GM18519 (cell line): ENCODE data around the gene MISP3.

Experiments
- ATAC-seq: cut with Tn5 transposase; IDR thresholded peaks from one replicate; pipeline ENCODE4 v1.9.1; 2021; ENCODE audit warnings: mild to moderate bottlenecking, moderate library complexity; ENCODE audit not compliant: unreplicated experiment, low FRiP score

The MISP3 gene

GRCh38 chr19:14118165-14119051 lies 45.8 kb downstream of the MISP3 start:
- peak; percentile 25 for ATAC-seq

DNA sequence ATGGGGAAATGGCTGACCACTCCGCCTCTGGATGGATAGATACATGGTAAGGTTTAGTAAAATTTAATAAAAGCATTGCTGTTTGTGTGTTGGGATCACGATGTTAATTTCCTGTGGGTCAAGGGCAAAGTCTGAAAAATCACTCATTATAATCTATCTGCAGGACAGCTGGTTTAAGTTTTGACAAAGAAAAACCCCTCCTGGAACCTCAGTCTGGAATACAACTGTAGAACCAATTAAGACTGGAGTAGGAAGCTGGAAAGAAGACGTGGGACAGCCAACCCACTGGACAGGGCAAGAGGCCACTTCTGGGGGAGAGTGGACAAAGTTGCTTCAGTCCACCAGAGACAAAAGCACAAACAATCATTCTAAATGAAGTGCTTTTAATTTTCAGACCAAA lies 46.6 kb downstream of the MISP3 start:
- no peak for ATAC-seq

DNA sequence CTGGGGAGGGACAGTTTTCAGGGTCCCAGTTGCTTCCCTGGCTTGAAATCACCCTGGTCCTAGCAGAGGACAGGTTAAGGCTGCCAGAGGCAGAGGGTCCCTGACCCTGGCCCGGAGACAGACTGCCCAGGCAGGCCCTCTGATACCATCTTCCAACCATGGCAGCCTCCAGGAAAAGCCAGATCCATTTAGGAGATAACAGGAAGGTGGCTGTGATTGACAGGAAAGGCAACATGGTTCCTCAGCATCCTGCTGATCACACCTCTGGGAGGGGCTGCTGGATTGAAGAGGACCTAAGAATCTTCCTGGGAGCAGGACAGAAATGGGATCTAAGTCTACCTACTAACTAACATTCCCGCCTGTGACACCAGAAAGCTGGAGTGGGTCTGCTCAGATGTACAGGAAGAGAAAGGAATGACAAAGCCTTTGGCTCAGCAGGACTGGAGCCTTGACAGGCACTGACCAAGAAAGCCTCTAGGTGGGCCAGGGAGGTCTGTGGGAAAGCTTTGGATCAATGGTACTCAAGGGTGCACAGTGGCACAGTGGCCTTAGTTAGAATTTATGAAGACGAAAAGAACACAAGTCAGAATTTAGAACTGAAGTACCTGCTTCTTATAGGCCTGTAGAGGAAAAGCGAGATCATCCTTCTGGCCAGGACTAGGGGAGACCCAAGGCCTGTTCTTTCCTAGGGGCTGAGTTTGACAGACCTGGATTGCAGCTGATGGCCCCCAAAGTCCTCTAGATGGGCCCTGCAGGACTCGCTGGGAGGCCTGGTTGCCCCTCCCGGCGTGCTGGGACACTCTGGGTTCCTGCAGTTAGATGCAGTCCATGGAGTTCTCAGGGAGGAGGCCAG lies 47.3 kb downstream of the MISP3 start:
- no peak for ATAC-seq

DNA sequence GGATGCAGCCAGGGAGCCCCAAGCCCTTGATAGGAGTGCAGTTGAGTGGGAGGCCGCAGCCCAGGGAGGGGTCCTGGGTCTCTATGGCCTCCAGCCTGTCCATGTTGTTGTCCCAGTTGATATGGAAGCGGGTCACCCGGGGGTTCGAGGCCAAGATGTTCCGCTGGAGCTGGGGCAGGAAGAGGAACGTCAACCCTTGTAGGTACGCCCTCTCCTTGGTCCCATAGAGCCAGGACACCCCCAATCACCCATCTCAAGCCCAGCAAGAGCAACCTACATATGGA lies 47.9 kb downstream of the MISP3 start:
- ATAC-seq, result no peak

GRCh38 chr19:14122924-14123323 lies 50.3 kb downstream of the MISP3 start:
- ATAC-seq, result no peak
